ENCODE results near the gene FANCC.

GRCh38 chr9:95133325-95133705, 184.2 kb downstream of the FANCC start:
- TF ChIP-seq FOXA1 (IDR thresholded peaks at IDR 0.05) = no peak
- TF ChIP-seq BHLHE40 (IDR thresholded peaks at IDR 0.05; ENCODE audit: borderline replicate concordance) = no peak
- TF ChIP-seq FOXK2 (IDR thresholded peaks at IDR 0.05) = no peak
- TF ChIP-seq, protein P1, sequence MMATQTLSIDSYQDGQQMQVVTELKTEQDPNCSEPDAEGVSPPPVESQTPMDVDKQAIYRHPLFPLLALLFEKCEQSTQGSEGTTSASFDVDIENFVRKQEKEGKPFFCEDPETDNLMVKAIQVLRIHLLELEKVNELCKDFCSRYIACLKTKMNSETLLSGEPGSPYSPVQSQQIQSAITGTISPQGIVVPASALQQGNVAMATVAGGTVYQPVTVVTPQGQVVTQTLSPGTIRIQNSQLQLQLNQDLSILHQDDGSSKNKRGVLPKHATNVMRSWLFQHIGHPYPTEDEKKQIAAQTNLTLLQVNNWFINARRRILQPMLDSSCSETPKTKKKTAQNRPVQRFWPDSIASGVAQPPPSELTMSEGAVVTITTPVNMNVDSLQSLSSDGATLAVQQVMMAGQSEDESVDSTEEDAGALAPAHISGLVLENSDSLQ (IDR thresholded peaks at IDR 0.05) = no peak
- no peak for TF ChIP-seq HDGF (IDR thresholded peaks at IDR 0.05; ENCODE audit: borderline replicate concordance)
- no peak for TF ChIP-seq TARDBP (IDR thresholded peaks at IDR 0.05)
- TF ChIP-seq ARNT (IDR thresholded peaks at IDR 0.05) = no peak
- no peak for TF ChIP-seq SP1 (IDR thresholded peaks at IDR 0.05)
- no peak for TF ChIP-seq NFRKB (IDR thresholded peaks at IDR 0.05)

Data from HEK293T (cell line).